HCT116 (cell line): ENCODE measurements around the gene AQP6.

Experiments
- EZH2 ChIP-seq: fragments of 200-600 bp; sonication (generic); IDR thresholded peaks from 2 replicates; pipeline ENCODE4 v1.6.1; 2017; ENCODE audit warnings: antibody characterized with exemption, mixed run types
- EZH2phosphoT487 ChIP-seq: fragments of 200-600 bp; IDR thresholded peaks from 2 replicates; pipeline ENCODE4 v1.6.1; 2018; ENCODE audit warnings: antibody characterized with exemption, borderline replicate concordance
- POLR2A ChIP-seq: IDR thresholded peaks from 2 replicates; pipeline ENCODE4 v1.7.0; 2011; ENCODE audit warnings: borderline replicate concordance; ENCODE audit not compliant: insufficient read depth, insufficient read length; ENCODE audit errors: extremely low read depth
- RAD21 ChIP-seq: IDR thresholded peaks from 2 replicates; pipeline ENCODE4 v1.6.1; 2012; ENCODE audit warnings: low read depth, mild to moderate bottlenecking
- TF ChIP-seq, protein P1 (sequence below), 3 experiments: fragments of 200-600 bp in 1 of 3; sonication (generic) in 1 of 3; IDR thresholded peaks in 2 of 3; conservative IDR thresholded peaks in 1 of 3; 2 replicates each; pipeline ENCODE4 v1.5.1; 2012 to 2017; ENCODE audit warnings: low read depth in 2 of 3, low read length in 2 of 3, antibody characterized with exemption in 1 of 3, borderline replicate concordance in 1 of 3, control low read depth in 1 of 3, mild to moderate bottlenecking in 1 of 3, mixed read lengths in 1 of 3, mixed run types in 1 of 3, moderate library complexity in 1 of 3; ENCODE audit not compliant: insufficient read depth in 1 of 3
- TF ChIP-seq, protein P2 (sequence below): IDR thresholded peaks from 2 replicates; pipeline ENCODE4 v1.6.1; 2012
- TF ChIP-seq, protein P3 (sequence below): IDR thresholded peaks from 2 replicates; pipeline ENCODE4 v1.6.1; 2012; ENCODE audit warnings: low read depth

DNA sequence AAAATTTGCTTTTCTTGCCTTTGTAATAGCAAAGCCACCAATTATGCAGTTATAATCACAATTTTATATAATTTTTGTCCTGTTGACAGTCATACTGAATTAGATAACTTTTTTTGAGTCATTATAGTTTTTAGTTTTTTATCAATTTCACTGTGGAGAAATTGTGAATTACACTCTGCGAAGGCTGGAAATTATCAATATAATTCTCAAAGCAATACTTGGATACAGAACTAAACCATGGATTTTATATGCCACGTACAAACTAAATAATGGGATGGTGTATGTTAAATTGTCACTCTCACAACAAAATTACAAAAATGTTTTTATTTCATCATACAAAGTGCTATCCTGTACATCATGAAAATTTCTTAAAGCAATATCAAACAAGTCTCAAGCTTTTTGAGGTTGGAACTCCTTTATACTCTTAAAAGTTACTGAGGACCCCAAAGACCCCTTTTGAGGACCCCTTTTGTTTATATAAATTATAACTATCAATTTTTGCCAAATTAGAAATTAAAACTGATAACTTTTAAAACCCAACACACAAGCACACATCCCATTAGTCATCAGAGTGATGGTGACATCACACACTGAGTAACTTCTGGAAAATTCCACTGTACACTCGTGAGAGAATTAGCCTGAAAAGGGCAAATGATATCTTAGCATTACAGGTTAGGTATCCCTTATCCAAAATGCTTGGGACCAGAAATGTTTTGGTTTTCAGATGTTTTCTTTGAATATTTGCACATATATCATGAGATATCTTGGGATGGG lies 42.0 kb upstream of the AQP6 start:
- no peak for TF ChIP-seq POLR2A
- TF ChIP-seq, protein P1, sequence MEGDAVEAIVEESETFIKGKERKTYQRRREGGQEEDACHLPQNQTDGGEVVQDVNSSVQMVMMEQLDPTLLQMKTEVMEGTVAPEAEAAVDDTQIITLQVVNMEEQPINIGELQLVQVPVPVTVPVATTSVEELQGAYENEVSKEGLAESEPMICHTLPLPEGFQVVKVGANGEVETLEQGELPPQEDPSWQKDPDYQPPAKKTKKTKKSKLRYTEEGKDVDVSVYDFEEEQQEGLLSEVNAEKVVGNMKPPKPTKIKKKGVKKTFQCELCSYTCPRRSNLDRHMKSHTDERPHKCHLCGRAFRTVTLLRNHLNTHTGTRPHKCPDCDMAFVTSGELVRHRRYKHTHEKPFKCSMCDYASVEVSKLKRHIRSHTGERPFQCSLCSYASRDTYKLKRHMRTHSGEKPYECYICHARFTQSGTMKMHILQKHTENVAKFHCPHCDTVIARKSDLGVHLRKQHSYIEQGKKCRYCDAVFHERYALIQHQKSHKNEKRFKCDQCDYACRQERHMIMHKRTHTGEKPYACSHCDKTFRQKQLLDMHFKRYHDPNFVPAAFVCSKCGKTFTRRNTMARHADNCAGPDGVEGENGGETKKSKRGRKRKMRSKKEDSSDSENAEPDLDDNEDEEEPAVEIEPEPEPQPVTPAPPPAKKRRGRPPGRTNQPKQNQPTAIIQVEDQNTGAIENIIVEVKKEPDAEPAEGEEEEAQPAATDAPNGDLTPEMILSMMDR (IDR thresholded peaks at IDR 0.05 in 2 of 3, conservative IDR thresholded peaks at IDR 0.05 in 1 of 3; ENCODE audit: borderline replicate concordance in 1 of 3, insufficient read depth in 1 of 3, low read depth in 2 of 3, low read length in 2 of 3) = no peak
- TF ChIP-seq, protein P2, sequence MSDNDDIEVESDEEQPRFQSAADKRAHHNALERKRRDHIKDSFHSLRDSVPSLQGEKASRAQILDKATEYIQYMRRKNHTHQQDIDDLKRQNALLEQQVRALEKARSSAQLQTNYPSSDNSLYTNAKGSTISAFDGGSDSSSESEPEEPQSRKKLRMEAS = no peak
- TF ChIP-seq EZH2 = no peak
- no peak for TF ChIP-seq EZH2phosphoT487
- TF ChIP-seq, protein P3, sequence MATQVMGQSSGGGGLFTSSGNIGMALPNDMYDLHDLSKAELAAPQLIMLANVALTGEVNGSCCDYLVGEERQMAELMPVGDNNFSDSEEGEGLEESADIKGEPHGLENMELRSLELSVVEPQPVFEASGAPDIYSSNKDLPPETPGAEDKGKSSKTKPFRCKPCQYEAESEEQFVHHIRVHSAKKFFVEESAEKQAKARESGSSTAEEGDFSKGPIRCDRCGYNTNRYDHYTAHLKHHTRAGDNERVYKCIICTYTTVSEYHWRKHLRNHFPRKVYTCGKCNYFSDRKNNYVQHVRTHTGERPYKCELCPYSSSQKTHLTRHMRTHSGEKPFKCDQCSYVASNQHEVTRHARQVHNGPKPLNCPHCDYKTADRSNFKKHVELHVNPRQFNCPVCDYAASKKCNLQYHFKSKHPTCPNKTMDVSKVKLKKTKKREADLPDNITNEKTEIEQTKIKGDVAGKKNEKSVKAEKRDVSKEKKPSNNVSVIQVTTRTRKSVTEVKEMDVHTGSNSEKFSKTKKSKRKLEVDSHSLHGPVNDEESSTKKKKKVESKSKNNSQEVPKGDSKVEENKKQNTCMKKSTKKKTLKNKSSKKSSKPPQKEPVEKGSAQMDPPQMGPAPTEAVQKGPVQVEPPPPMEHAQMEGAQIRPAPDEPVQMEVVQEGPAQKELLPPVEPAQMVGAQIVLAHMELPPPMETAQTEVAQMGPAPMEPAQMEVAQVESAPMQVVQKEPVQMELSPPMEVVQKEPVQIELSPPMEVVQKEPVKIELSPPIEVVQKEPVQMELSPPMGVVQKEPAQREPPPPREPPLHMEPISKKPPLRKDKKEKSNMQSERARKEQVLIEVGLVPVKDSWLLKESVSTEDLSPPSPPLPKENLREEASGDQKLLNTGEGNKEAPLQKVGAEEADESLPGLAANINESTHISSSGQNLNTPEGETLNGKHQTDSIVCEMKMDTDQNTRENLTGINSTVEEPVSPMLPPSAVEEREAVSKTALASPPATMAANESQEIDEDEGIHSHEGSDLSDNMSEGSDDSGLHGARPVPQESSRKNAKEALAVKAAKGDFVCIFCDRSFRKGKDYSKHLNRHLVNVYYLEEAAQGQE = no peak
- no peak for TF ChIP-seq RAD21
